Activated CD4-positive, alpha-beta T cell treated with anti-CD3 and anti-CD28 coated beads for 36 hours (primary cell): Measurements from ENCODE around the gene MCU. TPM values are rescaled to one million over a fixed set of nuclear protein-coding genes. Genes with fewer than 3 reads are reported as not detected.

Experiments
- ATAC-seq: fragments of 200-7000 bp; cut with Tn5 transposase; one replicate; pipeline ENCODE4 v1.10.0; 2021; ENCODE audit warnings: mild to moderate bottlenecking, moderate library complexity
- CTCF ChIA-PET: fragments of 350-600 bp; sonication (Branson Sonifier 250); formaldehyde crosslinking; loops from one replicate; lab custom pipeline; 2021; ENCODE audit warnings: antibody characterized with exemption; lab: Charles Lee
- POLR2A ChIA-PET: fragments of 350-600 bp; sonication (Branson Sonifier 250); formaldehyde crosslinking; loops from one replicate; lab custom pipeline; 2021; ENCODE audit warnings: antibody characterized with exemption, inconsistent platforms; lab: Charles Lee
- DNase-seq: peaks from one replicate; pipeline ENCODE4 v3.0.0-alpha.2; 2020
- H3K27ac Mint-ChIP-seq: one replicate; pipeline ENCODE4 v1.8.0; 2021; ENCODE audit warnings: mixed read lengths
- H3K27me3 Mint-ChIP-seq: one replicate; pipeline ENCODE4 v1.8.0; 2021; ENCODE audit warnings: mixed read lengths
- H3K36me3 Mint-ChIP-seq: one replicate; pipeline ENCODE4 v1.8.0; 2021; ENCODE audit warnings: low read depth, mixed read lengths
- H3K4me1 Mint-ChIP-seq: one replicate; pipeline ENCODE4 v1.8.0; 2021; ENCODE audit warnings: mixed read lengths
- H3K4me3 Mint-ChIP-seq: one replicate; pipeline ENCODE4 v1.8.0; 2021; ENCODE audit warnings: mild to moderate bottlenecking, moderate library complexity, mixed read lengths
- H3K9me3 Mint-ChIP-seq: one replicate; pipeline ENCODE4 v1.8.0; 2021; ENCODE audit warnings: low read depth, mixed read lengths
- intact Hi-C, 2 experiments: fragments of 100-400 bp; cut with DNase I in 1 of 2; cut with micrococcal nuclease in 1 of 2; formaldehyde crosslinking; loops; one replicate each; pipeline versions ENCODE4 v1.14.2 to v1.15.1; 2022 to 2024; cut with DNase I, micrococcal nuclease
- total RNA-seq, 2 experiments: library from RNA; stranded (reverse); gene quantifications; one replicate each; pipeline ENCODE4 v1.2.3, GENCODE V29; 2021

The MCU gene
- total RNA-seq, 2 experiments from 2014 or later, result 15.1 to 16.0 TPM

DNA sequence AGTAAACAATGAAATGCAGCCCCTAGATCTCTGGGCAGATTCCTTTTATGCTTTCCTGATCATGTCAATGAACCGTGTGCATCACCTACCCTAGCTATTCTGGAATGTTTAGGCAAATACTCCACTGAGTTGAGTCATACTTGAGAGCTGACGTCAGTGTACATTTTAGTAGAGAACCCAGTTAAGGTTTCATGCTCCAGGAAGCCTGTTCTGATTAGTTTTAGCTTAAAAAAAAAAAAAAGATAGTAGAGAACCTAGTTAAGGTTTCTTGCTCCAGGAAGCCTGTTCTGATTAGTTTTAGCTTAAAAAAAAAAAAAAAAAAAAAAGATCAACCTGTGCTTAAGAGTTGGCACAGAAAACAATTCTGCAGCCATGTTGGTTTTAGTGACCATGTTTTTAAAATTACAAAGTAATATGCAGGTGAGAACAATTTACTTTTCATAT lies 3.7 kb upstream of the MCU start:
- ChIA-PET CTCF (no interaction called here), POLR2A (interaction anchor here (0.6 kb wide), 1 partner anchor 13 kb away, joined by 6 read pairs; no protein-coding TSS in a partner anchor)
- ATAC-seq (no peak), DNase-seq (no peak)
- H3K4me1 Mint-ChIP-seq, result peaks cover 20% of the 10 kb centered on the region
- no peaks in the 10 kb centered on the region for H3K36me3 Mint-ChIP-seq
- intact Hi-C loops, result no loop called here
- no peak overlapping the region for H3K4me3 Mint-ChIP-seq
- no peaks in the 10 kb centered on the region for H3K9me3 Mint-ChIP-seq
- H3K27ac Mint-ChIP-seq, result no peak overlapping the region
- peaks cover 5% of the 10 kb centered on the region for H3K27me3 Mint-ChIP-seq

GRCh38 chr10:72689660-72690059 lies 2.3 kb upstream of the MCU start:
- H3K27ac Mint-ChIP-seq, result no peak overlapping the region
- peaks cover 5% of the 10 kb centered on the region for H3K27me3 Mint-ChIP-seq
- peaks cover 32% of the 10 kb centered on the region for H3K4me1 Mint-ChIP-seq
- no peaks in the 10 kb centered on the region for H3K36me3 Mint-ChIP-seq
- POLR2A ChIA-PET, result interaction anchor here (1.0 kb wide), 1 partner anchor 349 kb away, joined by 4 read pairs; no protein-coding TSS in a partner anchor
- no peak overlapping the region for H3K4me3 Mint-ChIP-seq
- ATAC-seq, result no peak
- H3K9me3 Mint-ChIP-seq, result no peaks in the 10 kb centered on the region
- CTCF ChIA-PET, result no interaction called here
- intact Hi-C loops, result loop anchor here (5.0 to 10.0 kb wide), 8 partner anchors 62 to 808 kb away; partner anchors contain the start of genes ANAPC16 (in 1 of the 2), ASCC1 (in 1 of the 2), ECD (in 1 of the 2) and FAM149B1 (in 1 of the 2)
- DNase-seq, result no peak

DNA sequence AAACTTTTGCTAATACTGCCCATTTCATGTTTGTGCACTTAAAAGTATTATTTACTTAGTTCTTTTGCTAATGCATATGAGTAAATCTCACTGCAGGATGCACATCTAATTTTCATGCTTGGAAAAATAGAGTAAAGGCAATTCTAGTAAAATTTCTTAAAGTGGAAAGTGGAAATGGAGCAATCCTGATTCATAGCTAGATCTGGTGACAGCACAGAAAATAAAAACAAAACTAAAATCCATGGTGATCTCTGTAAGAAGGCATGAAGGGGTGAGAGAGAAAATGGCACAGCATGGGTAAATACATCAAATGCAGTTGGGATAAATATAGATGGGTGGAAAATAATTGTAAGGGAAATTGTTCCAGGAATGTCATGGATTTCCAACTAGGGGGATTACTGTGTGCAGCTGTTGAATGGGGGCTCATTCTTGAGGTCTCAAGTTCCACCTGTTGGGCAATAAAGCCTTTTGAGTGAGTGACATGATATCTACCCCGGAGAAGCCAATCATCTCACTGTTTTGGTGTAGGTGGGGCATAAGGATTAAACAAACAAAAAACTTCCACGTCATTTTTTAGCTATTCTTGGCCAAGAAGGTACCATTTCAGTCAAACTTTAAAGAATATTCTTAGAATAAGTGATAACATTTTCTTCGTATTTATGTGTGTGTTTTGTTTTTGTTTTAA lies 1.7 kb upstream of the MCU start:
- Mint-ChIP-seq H3K27ac (no peak overlapping the region), H3K9me3 (no peaks in the 10 kb centered on the region), H3K36me3 (no peaks in the 10 kb centered on the region), H3K4me1 (peaks cover 38% of the 10 kb centered on the region), H3K4me3 (no peak overlapping the region), H3K27me3 (peaks cover 5% of the 10 kb centered on the region)
- ChIA-PET POLR2A (interaction anchor here (1.0 kb wide), 1 partner anchor 348 kb away, joined by 4 read pairs; no protein-coding TSS in a partner anchor), CTCF (interaction anchor here (1.0 kb wide), 1 partner anchor 9 kb away, joined by 4 read pairs; no protein-coding TSS in a partner anchor)
- intact Hi-C loops, result loop anchor here (5.0 to 10.0 kb wide), 8 partner anchors 63 to 807 kb away; partner anchors contain the start of genes ANAPC16 (in 1 of the 2), ASCC1 (in 1 of the 2), ECD (in 1 of the 2) and FAM149B1 (in 1 of the 2)
- no peak for ATAC-seq
- no peak for DNase-seq

DNA sequence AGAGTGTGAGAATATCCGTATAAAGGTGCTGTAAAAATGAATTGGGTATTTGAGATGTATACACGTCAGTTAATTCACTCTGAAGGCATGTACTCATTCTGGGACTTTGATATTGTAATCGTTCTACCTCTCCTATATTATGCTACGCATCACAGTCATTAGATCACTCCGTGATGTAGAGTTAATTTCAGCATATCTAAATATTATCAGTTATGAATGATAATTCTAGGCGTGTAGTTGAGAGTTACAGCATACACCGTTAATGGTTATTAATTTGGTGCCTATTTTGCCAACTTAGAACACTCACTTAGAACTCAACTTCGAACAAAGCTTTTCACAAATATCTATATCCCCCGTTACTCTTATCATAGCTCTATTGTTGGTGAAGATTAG lies 477 bp upstream of the MCU start:
- ChIA-PET CTCF (interaction anchor here (0.6 to 1.4 kb wide), 5 partner anchors 11 to 121 kb away, joined by 3 to 4 read pairs (median 3); partner anchors contain the start of gene MICU1), POLR2A (interaction anchor here (0.5 to 1.0 kb wide), 9 partner anchors 7 to 405 kb away, joined by 3 to 6 read pairs (median 4); partner anchors contain the start of genes DNAJB12 and MICU1)
- ATAC-seq (no peak), DNase-seq (no peak)
- Mint-ChIP-seq H3K4me1 (peaks cover 40% of the 10 kb centered on the region), H3K36me3 (no peaks in the 10 kb centered on the region), H3K27ac (peak overlapping the region; percentile 75), H3K9me3 (no peaks in the 10 kb centered on the region), H3K27me3 (no peaks in the 10 kb centered on the region), H3K4me3 (peak overlapping the region; percentile 77)
- intact Hi-C loops, result loop anchor here (5.0 to 10.0 kb wide), 8 partner anchors 64 to 806 kb away; partner anchors contain the start of genes ANAPC16 (in 1 of the 2), ASCC1 (in 1 of the 2), ECD (in 1 of the 2) and FAM149B1 (in 1 of the 2)

DNA sequence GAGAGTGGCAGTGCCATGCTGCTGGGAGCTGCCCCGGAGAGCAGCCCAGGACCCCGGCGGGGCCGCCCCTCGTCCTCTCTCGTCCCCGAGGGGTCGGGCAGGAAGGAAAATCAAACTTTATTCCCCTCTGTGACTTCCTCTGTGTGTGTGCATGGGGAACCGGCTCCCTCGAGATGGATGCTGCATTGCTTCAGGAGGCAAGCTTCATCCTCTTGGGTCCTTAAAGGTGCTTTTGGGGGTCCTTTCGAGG lies 726 bp downstream of the MCU start:
- intact Hi-C loops, result loop anchor here (1.0 to 10.0 kb wide), 15 partner anchors 65 to 805 kb away; partner anchors contain the start of genes MICU1 (in 2 of the 2), ANAPC16 (in 1 of the 2), ASCC1 (in 1 of the 2) and DNAJB12 (in 1 of the 2)
- H3K9me3 Mint-ChIP-seq, result no peaks in the 10 kb centered on the region
- ATAC-seq, result no peak
- peak overlapping the region; percentile 12 for H3K27ac Mint-ChIP-seq
- ChIA-PET POLR2A (interaction anchor here (1.0 kb wide), 1 partner anchor 403 kb away, joined by 4 read pairs; no protein-coding TSS in a partner anchor), CTCF (interaction anchor here (0.6 to 1.4 kb wide), 5 partner anchors 16 to 369 kb away, joined by 3 to 5 read pairs (median 3); no protein-coding TSS in a partner anchor)
- H3K4me1 Mint-ChIP-seq, result peaks cover 40% of the 10 kb centered on the region
- peak overlapping the region; percentile 77 for H3K4me3 Mint-ChIP-seq
- no peaks in the 10 kb centered on the region for H3K27me3 Mint-ChIP-seq
- H3K36me3 Mint-ChIP-seq, result no peaks in the 10 kb centered on the region
- DNase-seq, result no peak

DNA sequence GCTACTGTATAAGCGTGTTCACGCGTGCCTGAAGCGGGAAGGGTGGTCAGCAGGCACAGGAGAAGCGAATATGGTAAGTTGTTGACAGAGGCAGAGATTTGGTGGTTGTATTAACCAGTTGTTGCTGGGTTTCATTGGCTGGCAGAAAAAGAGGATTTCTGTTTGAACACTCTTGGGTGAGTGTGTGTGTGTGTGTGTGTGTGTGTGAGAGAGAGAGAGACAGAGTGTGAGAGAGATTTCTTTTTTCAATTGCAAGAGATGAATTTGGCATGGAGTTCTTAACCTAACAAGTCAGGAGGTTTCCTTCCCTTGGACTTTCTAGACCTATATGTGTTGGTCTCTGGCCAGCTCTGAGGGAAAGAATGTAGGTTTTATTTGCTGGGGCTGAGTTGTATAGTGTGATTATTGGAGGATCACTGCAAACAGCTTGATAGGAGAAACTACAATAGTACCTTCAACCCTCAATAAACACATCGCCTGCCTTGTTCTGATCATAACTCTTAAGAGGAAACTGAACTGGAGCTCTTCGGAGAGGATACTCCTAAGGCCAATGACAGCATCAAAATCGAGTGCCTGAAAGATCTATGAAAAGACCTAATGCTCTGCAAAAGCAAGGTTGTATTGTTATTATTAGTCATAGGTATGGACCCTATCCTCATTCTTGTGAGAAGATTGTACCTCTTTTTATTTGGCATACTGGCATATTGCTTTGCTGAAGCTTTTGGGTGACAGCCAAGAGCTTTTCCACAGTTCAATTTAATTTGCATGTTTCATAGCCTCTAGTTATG lies 1.2 kb downstream of the MCU start:
- peaks cover 40% of the 10 kb centered on the region for H3K4me1 Mint-ChIP-seq
- POLR2A ChIA-PET, result interaction anchor here (0.5 to 1.0 kb wide), 3 partner anchors 403 to 604 kb away, joined by 3 to 4 read pairs (median 4); partner anchors contain the start of gene ANAPC16
- intact Hi-C loops, result loop anchor here (1.0 to 10.0 kb wide), 15 partner anchors 66 to 804 kb away; partner anchors contain the start of genes MICU1 (in 2 of the 2), ANAPC16 (in 1 of the 2), ASCC1 (in 1 of the 2) and DNAJB12 (in 1 of the 2)

DNA sequence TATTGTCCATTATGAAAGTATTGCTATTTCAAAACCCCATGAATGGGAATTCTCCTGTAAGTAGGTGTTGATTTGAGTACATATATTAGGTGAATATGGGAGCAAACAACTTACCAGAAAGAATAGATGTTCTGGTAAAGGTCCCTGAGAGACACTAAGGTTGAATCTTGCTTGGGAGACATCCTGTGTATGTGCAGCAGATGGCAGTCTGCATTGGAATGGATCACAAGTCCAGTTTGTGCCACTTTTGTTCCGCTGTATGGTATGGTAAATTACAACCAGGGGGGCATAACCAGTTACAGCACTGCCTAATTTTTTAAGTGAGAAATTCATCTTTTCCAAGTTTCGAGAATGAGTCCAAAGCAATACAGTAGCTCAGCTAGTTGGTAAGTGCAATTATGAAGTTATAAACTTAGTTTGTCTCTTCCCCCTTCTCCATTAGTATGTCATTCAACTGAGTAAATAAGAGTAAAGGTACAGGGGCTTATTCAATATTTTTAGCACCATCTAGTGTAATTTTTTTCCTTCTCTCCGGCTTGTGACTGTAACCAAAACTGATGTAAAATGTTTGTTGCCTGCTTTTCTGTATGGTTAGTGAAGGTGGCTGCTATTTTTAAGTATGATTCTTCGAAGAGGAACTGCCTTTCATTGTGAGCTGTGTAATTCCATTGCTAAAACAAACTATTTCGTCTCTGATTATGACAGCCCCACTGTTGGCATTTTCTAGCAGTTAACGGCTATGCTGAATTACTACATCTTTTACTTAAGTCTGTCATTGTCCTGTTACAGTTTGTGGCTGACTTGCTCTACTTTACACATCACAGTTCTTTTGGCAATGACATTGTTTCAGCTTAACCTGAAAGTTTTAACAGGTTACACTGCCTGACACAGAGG lies 2.8 kb downstream of the MCU start:
- no peak overlapping the region for H3K27ac Mint-ChIP-seq
- peaks cover 40% of the 10 kb centered on the region for H3K4me1 Mint-ChIP-seq
- ChIA-PET POLR2A (interaction anchor here (0.8 kb wide), 1 partner anchor 19 kb away, joined by 11 read pairs; no protein-coding TSS in a partner anchor), CTCF (interaction anchor here (0.6 to 1.0 kb wide), 3 partner anchors 13 to 330 kb away, joined by 3 read pairs; no protein-coding TSS in a partner anchor)
- intact Hi-C loops, result loop anchor here (1.0 to 10.0 kb wide), 9 partner anchors 67 to 803 kb away; partner anchors contain the start of genes ANAPC16 (in 1 of the 2), ASCC1 (in 1 of the 2), ECD (in 1 of the 2) and FAM149B1 (in 1 of the 2)
- no peak overlapping the region for H3K4me3 Mint-ChIP-seq
- no peaks in the 10 kb centered on the region for H3K9me3 Mint-ChIP-seq
- no peak for ATAC-seq
- DNase-seq, result peak; percentile 11
- H3K27me3 Mint-ChIP-seq, result no peaks in the 10 kb centered on the region
- no peaks in the 10 kb centered on the region for H3K36me3 Mint-ChIP-seq

More for the DNA sequence above, 1.2 kb downstream of the MCU start:
- CTCF ChIA-PET, result interaction anchor here (0.6 to 1.4 kb wide), 6 partner anchors 17 to 368 kb away, joined by 3 to 5 read pairs (median 3); no protein-coding TSS in a partner anchor
- no peak for DNase-seq
- Mint-ChIP-seq H3K9me3 (no peaks in the 10 kb centered on the region), H3K36me3 (no peaks in the 10 kb centered on the region), H3K27me3 (no peaks in the 10 kb centered on the region), H3K27ac (peak overlapping the region; percentile 12), H3K4me3 (peak overlapping the region; percentile 77)
- no peak for ATAC-seq

DNA sequence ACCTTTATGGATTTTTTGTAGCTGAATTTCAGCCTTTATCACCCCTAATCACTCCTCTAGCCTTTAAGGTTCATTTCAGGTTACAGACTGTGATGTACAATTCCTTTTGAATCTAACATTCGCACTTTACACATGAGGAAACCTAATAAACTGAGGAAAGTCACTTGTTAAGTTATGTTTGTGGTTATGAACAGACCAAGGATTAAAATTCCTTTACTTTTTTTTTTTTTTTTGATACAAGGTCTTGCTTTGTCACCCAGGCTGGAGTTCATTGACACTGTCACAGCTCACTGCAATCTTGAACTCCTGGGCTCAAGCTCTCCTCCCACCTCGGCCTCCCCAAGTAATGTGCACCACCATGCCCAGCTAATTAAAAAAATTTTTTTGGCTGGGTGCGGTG lies 3.6 kb downstream of the MCU start:
- no peaks in the 10 kb centered on the region for H3K27me3 Mint-ChIP-seq
- H3K4me3 Mint-ChIP-seq, result no peak overlapping the region
- ChIA-PET POLR2A (interaction anchor here (0.8 kb wide), 1 partner anchor 19 kb away, joined by 11 read pairs; no protein-coding TSS in a partner anchor), CTCF (interaction anchor here (0.6 to 1.0 kb wide), 3 partner anchors 13 to 331 kb away, joined by 3 read pairs; no protein-coding TSS in a partner anchor)
- H3K9me3 Mint-ChIP-seq, result no peaks in the 10 kb centered on the region
- intact Hi-C loops, result loop anchor here in 1 of 2 experiments (10.0 kb wide), 1 partner anchor 139 kb away; no protein-coding TSS in a partner anchor
- no peaks in the 10 kb centered on the region for H3K36me3 Mint-ChIP-seq
- no peak overlapping the region for H3K27ac Mint-ChIP-seq
- peaks cover 35% of the 10 kb centered on the region for H3K4me1 Mint-ChIP-seq
- no peak for DNase-seq
- ATAC-seq, result no peak

- Mint-ChIP-seq H3K27me3 (no peaks in the 10 kb centered on the region), H3K27ac (no peak overlapping the region), H3K9me3 (no peaks in the 10 kb centered on the region), H3K4me1 (peaks cover 26% of the 10 kb centered on the region), H3K36me3 (no peaks in the 10 kb centered on the region), H3K4me3 (no peak overlapping the region)
- CTCF ChIA-PET, result no interaction called here
- POLR2A ChIA-PET, result interaction anchor here (0.5 to 0.6 kb wide), 4 partner anchors 72 to 615 kb away, joined by 3 to 10 read pairs (median 4); partner anchors contain the start of gene MICU1
- ATAC-seq, result no peak
- intact Hi-C loops, result loop anchor here in 1 of 2 experiments (10.0 kb wide), 1 partner anchor 137 kb away; no protein-coding TSS in a partner anchor
- no peak for DNase-seq
These were observed 5.8 kb downstream of the MCU start for GRCh38 chr10:72697716-72698115.
